GM23248 (cell line): Measurements from ENCODE around the gene AFF3.

ENCODE experiments used
- EZH2 ChIP-seq: fragments of 200-600 bp; sonication (generic); IDR thresholded peaks from 2 replicates; pipeline ENCODE4 v1.6.1; 2018; ENCODE audit warnings: antibody characterized with exemption, mild to moderate bottlenecking; ENCODE audit not compliant: insufficient read depth, poor library complexity, severe bottlenecking
- EZH2phosphoT487 ChIP-seq: fragments of 200-600 bp; sonication (generic); IDR thresholded peaks from 2 replicates; pipeline ENCODE4 v1.6.1; 2018; ENCODE audit warnings: antibody characterized with exemption, moderate library complexity, mild to moderate bottlenecking, low read depth; ENCODE audit not compliant: insufficient read depth

DNA sequence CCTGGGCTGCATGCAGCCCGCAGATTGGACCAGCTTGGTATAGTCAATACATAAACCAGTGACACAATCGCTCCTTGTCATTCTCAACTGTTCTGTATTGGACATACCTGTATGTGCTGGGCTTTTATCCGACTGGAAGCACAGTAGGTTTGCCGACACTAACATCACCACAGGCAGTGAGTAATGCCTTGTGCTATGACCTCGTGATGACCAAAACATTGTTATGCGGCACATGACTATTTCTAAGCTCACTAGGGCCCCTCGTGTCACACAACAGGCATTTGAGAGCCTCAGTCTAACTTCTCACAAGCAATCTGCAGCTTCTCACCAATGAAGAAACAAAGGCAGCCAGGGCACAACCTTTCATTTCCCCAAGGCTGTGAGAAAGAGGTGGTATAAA lies 320.8 kb downstream of the AFF3 start:
- TF ChIP-seq EZH2phosphoT487, result no peak
- no peak for TF ChIP-seq EZH2
